ENCODE measurements around the gene APP. TPM values are rescaled to one million over a fixed set of nuclear protein-coding genes. Genes with fewer than 3 reads are reported as not detected.

Gene APP
- total and polyA plus RNA-seq, 2 of the 13 experiments (the other 11 are each of a cell fraction or from before 2014, with no cell fraction given) = 70.6 to 262 TPM

- Histone ChIP-seq H3K27ac (ENCODE audit: extremely low read length, insufficient read depth, low read length) (no peak overlapping the region), H3K79me2 (ENCODE audit: insufficient read depth, low read length) (peaks cover 4% of the 10 kb centered on the region), H3K36me3 (replicated peaks in 1 of 2; ENCODE audit: control insufficient read depth in 1 of 2, insufficient read depth in 2 of 2, low read length in 2 of 2) (peaks cover 0 to 6% of the 10 kb centered on the region in 2 experiments; a peak in 3 of 5 replicates), H4K20me1 (ENCODE audit: insufficient read depth, low read length) (no peaks in the 10 kb centered on the region), H3K9me3 (ENCODE audit: low read length) (no peaks in the 10 kb centered on the region), H3K9ac (ENCODE audit: insufficient read depth, low read depth, low read length) (no peak overlapping the region), H3K4me3 (replicated peaks in 1 of 3; ENCODE audit: insufficient read depth in 1 of 3, low read depth in 2 of 3, low read length in 3 of 3) (no peak overlapping the region), H3K4me1 (ENCODE audit: insufficient read depth, low read length) (no peaks in the 10 kb centered on the region), H2AFZ (ENCODE audit: low read length) (no peak overlapping the region), H3K4me2 (ENCODE audit: low read depth, low read length) (no peak overlapping the region), H3K27me3 (ENCODE audit: control insufficient read depth in 1 of 2, insufficient read depth in 2 of 2, low read length in 2 of 2) (no peaks in the 10 kb centered on the region)
- in situ Hi-C loops (cut with HindIII; ENCODE audit: extremely low pct_ligation_motif_present, low pct_unique_long_range_greater_than_20kb) = no loop called here
- ATAC-seq = no peak
- no peak for FAIRE-seq
- CTCF ChIA-PET (ENCODE audit: low intra/inter-chr PET ratio, low total read pairs) = no interaction called here
- BruUV-seq (replicated peaks) = no TSS peak
- TF ChIP-seq U2AF1 (optimal IDR thresholded peaks at IDR 0.05; ENCODE audit: low read depth, low read length) (no peak), ZNF570 (CRISPR knock-in tag; IDR thresholded peaks at IDR 0.05; ENCODE audit: borderline replicate concordance) (no peak), THAP9 (CRISPR knock-in tag; IDR thresholded peaks at IDR 0.05; ENCODE audit: borderline replicate concordance) (no peak), ZNF496 (CRISPR knock-in tag; IDR thresholded peaks at IDR 0.05; ENCODE audit: insufficient replicate concordance) (no peak), STAG1 (CRISPR knock-in tag; IDR thresholded peaks at IDR 0.05) (no peak), MIER2 (CRISPR knock-in tag; IDR thresholded peaks at IDR 0.05) (no peak), ZNF891 (CRISPR knock-in tag; IDR thresholded peaks at IDR 0.05) (no peak), HOXA7 (CRISPR knock-in tag; IDR thresholded peaks at IDR 0.05) (no peak), HDAC6 (IDR thresholded peaks at IDR 0.05; ENCODE audit: low read depth, low read length) (no peak), CC2D1A (CRISPR knock-in tag; IDR thresholded peaks at IDR 0.05) (no peak), AHR (CRISPR knock-in tag; IDR thresholded peaks at IDR 0.05) (no peak), ELF3 (CRISPR knock-in tag; IDR thresholded peaks at IDR 0.05) (no peak), HDAC1 (CRISPR knock-in tag; IDR thresholded peaks at IDR 0.05) (no peak)
- TF ChIP-seq, protein P1, sequence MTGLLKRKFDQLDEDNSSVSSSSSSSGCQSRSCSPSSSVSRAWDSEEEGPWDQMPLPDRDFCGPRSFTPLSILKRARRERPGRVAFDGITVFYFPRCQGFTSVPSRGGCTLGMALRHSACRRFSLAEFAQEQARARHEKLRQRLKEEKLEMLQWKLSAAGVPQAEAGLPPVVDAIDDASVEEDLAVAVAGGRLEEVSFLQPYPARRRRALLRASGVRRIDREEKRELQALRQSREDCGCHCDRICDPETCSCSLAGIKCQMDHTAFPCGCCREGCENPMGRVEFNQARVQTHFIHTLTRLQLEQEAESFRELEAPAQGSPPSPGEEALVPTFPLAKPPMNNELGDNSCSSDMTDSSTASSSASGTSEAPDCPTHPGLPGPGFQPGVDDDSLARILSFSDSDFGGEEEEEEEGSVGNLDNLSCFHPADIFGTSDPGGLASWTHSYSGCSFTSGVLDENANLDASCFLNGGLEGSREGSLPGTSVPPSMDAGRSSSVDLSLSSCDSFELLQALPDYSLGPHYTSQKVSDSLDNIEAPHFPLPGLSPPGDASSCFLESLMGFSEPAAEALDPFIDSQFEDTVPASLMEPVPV (CRISPR knock-in tag; IDR thresholded peaks at IDR 0.05) = no peak
- intact Hi-C loops (cut with micrococcal nuclease; ENCODE audit: unreplicated experiment) = no loop called here
- POLR2A ChIA-PET = no interaction called here
- 88% methylated on average over 3 of the region's 3 CpGs for WGBS (ENCODE audit: low lambda C conversion rate)
- no peak for DNase-seq (ENCODE audit: low spot score)
Measured at GRCh38 chr21:26093122-26093521, 77.4 kb downstream of the APP start.

Measured in HepG2 (cell line).